ENCODE results near the gene BLID.

The BLID gene

DNA sequence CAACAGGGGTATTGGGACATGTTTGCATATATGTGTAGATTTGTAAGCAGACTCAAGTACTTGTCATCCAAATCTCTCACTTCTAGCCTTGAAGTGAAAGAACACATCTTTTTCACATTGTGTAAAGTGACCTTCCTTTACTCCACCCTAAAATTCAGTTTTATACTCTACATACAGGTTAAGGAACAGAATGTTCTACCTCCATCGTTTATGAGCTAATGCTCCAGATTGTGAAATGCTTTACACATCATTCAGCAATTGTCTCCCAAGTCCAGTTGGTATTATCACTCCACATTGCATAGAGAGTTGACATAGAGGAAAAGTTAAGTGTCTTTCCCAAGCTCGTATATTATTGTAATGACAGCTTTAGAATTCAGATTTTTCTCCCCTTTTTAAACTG, 46.1 kb upstream of the BLID start (continued):
- TF ChIP-seq ZNF214 (tag by site-specific recombination; IDR thresholded peaks at IDR 0.05; ENCODE audit: borderline replicate concordance) = no peak
- TF ChIP-seq ZNF311 (tag by site-specific recombination; IDR thresholded peaks at IDR 0.05; ENCODE audit: borderline replicate concordance) = no peak
- no peak for TF ChIP-seq ZNF596 (tag by site-specific recombination; IDR thresholded peaks at IDR 0.05)
- TF ChIP-seq, protein P1, sequence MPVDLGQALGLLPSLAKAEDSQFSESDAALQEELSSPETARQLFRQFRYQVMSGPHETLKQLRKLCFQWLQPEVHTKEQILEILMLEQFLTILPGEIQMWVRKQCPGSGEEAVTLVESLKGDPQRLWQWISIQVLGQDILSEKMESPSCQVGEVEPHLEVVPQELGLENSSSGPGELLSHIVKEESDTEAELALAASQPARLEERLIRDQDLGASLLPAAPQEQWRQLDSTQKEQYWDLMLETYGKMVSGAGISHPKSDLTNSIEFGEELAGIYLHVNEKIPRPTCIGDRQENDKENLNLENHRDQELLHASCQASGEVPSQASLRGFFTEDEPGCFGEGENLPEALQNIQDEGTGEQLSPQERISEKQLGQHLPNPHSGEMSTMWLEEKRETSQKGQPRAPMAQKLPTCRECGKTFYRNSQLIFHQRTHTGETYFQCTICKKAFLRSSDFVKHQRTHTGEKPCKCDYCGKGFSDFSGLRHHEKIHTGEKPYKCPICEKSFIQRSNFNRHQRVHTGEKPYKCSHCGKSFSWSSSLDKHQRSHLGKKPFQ (tag by site-specific recombination; IDR thresholded peaks at IDR 0.05) = no peak
- TF ChIP-seq SETDB1 (IDR thresholded peaks at IDR 0.05; ENCODE audit: insufficient read length, low read length) = no peak
- TF ChIP-seq ZNF341 (tag by site-specific recombination; IDR thresholded peaks at IDR 0.05; ENCODE audit: low read depth) = no peak

DNA sequence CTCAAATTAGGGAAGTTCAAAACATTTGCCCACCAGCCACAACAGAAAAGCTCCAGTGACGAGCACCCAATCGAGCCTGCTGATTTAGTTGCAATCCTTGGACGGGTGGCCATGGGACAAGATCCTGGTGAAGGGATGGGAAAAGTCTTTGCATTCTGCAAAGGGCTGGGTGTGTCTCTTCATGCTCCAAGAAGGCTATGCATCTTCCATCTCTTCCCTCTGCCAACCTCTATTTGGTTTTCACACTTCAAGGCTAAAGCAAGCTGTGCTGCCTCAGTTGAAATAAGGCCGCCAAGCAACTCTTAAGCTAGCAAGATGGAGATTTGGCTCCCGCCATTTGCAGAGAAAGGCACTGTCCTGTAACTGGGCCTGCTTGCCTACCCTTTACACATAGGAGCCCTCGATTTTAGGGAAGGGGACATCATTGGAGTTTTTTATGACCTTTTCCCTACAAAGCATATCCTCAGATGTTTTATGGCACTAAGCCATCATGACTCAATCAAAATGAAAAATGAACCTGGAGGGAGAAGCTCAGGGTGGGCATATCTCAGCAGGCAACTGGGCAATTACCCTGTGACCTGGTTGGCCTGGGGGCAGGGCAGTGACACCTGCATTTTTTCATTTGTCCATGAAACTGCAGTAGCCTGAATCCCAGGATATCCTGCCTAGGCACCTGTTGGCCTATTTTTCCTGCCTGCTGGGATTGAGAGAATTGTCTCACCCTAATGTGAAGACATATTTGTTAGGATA, 45.0 kb upstream of the BLID start:
- ChIA-PET CTCF (interaction anchor here (0.6 kb wide), 1 partner anchor 18 kb away, joined by 3 read pairs; no protein-coding TSS in a partner anchor), POLR2A (no interaction called here)
- no peaks in the 10 kb centered on the region for H3K9me3 ChIP-seq (ENCODE audit: control insufficient read depth, insufficient read depth, low read depth, low read length)
- H3K36me3 ChIP-seq (ENCODE audit: control insufficient read depth in 2 of 2, insufficient read depth in 1 of 2, low read length in 2 of 2) = no peaks in the 10 kb centered on the region
- no peak overlapping the region for H3K27ac ChIP-seq (ENCODE audit: extremely low read depth, low read depth, low read length)
- no peaks in the 10 kb centered on the region for H3K4me1 ChIP-seq (ENCODE audit: control insufficient read depth, insufficient read depth, low read length)
- no peak for TF ChIP-seq ZNF433 (tag by site-specific recombination; IDR thresholded peaks at IDR 0.05; ENCODE audit: low read depth)
- TF ChIP-seq YY2 (tag by site-specific recombination; IDR thresholded peaks at IDR 0.05) = no peak
- TF ChIP-seq, protein P2, sequence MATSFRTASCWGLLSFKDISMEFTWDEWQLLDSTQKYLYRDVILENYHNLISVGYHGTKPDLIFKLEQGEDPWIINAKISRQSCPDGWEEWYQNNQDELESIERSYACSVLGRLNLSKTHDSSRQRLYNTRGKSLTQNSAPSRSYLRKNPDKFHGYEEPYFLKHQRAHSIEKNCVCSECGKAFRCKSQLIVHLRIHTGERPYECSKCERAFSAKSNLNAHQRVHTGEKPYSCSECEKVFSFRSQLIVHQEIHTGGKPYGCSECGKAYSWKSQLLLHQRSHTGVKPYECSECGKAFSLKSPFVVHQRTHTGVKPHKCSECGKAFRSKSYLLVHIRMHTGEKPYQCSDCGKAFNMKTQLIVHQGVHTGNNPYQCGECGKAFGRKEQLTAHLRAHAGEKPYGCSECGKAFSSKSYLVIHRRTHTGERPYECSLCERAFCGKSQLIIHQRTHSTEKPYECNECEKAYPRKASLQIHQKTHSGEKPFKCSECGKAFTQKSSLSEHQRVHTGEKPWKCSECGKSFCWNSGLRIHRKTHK (tag by site-specific recombination; IDR thresholded peaks at IDR 0.05) = no peak
- no peak for TF ChIP-seq ZNF501 (tag by site-specific recombination; IDR thresholded peaks at IDR 0.05)
- TF ChIP-seq SP7 (tag by site-specific recombination; IDR thresholded peaks at IDR 0.05) = no peak
- TF ChIP-seq, protein P3, sequence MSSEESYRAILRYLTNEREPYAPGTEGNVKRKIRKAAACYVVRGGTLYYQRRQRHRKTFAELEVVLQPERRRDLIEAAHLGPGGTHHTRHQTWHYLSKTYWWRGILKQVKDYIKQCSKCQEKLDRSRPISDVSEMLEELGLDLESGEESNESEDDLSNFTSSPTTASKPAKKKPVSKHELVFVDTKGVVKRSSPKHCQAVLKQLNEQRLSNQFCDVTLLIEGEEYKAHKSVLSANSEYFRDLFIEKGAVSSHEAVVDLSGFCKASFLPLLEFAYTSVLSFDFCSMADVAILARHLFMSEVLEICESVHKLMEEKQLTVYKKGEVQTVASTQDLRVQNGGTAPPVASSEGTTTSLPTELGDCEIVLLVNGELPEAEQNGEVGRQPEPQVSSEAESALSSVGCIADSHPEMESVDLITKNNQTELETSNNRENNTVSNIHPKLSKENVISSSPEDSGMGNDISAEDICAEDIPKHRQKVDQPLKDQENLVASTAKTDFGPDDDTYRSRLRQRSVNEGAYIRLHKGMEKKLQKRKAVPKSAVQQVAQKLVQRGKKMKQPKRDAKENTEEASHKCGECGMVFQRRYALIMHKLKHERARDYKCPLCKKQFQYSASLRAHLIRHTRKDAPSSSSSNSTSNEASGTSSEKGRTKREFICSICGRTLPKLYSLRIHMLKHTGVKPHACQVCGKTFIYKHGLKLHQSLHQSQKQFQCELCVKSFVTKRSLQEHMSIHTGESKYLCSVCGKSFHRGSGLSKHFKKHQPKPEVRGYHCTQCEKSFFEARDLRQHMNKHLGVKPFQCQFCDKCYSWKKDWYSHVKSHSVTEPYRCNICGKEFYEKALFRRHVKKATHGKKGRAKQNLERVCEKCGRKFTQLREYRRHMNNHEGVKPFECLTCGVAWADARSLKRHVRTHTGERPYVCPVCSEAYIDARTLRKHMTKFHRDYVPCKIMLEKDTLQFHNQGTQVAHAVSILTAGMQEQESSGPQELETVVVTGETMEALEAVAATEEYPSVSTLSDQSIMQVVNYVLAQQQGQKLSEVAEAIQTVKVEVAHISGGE (tag by site-specific recombination; conservative IDR thresholded peaks at IDR 0.05; ENCODE audit: low read depth) = no peak
- TF ChIP-seq ZFP3 (tag by site-specific recombination; IDR thresholded peaks at IDR 0.05; ENCODE audit: low read depth) = no peak
- TF ChIP-seq ZNF660 (tag by site-specific recombination; IDR thresholded peaks at IDR 0.05) = no peak
- no peak for TF ChIP-seq ZNF140 (tag by site-specific recombination; IDR thresholded peaks at IDR 0.05)
- no peak for TF ChIP-seq ZNF624 (tag by site-specific recombination; IDR thresholded peaks at IDR 0.05)
- no peak for TF ChIP-seq ZNF202 (tag by site-specific recombination; IDR thresholded peaks at IDR 0.05; ENCODE audit: borderline replicate concordance)
- TF ChIP-seq, protein P4, sequence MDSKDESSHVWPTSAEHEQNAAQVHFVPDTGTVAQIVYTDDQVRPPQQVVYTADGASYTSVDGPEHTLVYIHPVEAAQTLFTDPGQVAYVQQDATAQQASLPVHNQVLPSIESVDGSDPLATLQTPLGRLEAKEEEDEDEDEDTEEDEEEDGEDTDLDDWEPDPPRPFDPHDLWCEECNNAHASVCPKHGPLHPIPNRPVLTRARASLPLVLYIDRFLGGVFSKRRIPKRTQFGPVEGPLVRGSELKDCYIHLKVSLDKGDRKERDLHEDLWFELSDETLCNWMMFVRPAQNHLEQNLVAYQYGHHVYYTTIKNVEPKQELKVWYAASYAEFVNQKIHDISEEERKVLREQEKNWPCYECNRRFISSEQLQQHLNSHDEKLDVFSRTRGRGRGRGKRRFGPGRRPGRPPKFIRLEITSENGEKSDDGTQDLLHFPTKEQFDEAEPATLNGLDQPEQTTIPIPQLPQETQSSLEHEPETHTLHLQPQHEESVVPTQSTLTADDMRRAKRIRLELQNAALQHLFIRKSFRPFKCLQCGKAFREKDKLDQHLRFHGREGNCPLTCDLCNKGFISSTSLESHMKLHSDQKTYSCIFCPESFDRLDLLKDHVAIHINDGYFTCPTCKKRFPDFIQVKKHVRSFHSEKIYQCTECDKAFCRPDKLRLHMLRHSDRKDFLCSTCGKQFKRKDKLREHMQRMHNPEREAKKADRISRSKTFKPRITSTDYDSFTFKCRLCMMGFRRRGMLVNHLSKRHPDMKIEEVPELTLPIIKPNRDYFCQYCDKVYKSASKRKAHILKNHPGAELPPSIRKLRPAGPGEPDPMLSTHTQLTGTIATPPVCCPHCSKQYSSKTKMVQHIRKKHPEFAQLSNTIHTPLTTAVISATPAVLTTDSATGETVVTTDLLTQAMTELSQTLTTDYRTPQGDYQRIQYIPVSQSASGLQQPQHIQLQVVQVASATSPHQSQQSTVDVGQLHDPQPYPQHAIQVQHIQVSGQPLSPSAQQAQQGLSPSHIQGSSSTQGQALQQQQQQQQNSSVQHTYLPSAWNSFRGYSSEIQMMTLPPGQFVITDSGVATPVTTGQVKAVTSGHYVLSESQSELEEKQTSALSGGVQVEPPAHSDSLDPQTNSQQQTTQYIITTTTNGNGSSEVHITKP (tag by site-specific recombination; IDR thresholded peaks at IDR 0.05) = no peak
- no peak overlapping the region for H3K4me3 ChIP-seq (ENCODE audit: low read depth, low read length)
